Activated T-cell treated with anti-CD3 and anti-CD28 coated beads, Interleukin-2, amount 50 U/mL, for 4 hours (primary cell): ENCODE data around the gene LY9. TPM values are rescaled to one million over a fixed set of nuclear protein-coding genes. Genes with fewer than 3 reads are reported as not detected.

Experiments used
- ATAC-seq, 2 donors: fragments of 200-7000 bp; cut with Tn5 transposase; one replicate each; pipeline ENCODE4 v1.10.0; 2021
- DNase-seq: peaks from one replicate; pipeline ENCODE4 v3.0.0-alpha.2; 2020
- H3K27me3 Mint-ChIP-seq: one replicate; pipeline ENCODE4 v1.8.0; 2021; ENCODE audit warnings: low read depth, mixed read lengths
- H3K36me3 Mint-ChIP-seq: one replicate; pipeline ENCODE4 v1.8.0; 2022; ENCODE audit warnings: mixed read lengths; ENCODE audit not compliant: insufficient read depth
- H3K4me1 Mint-ChIP-seq: one replicate; pipeline ENCODE4 v1.8.0; 2021; ENCODE audit warnings: low read depth, mixed read lengths
- H3K4me3 Mint-ChIP-seq: one replicate; pipeline ENCODE4 v1.8.0; 2021; ENCODE audit warnings: mild to moderate bottlenecking, moderate library complexity, mixed read lengths
- H3K9me3 Mint-ChIP-seq: one replicate; pipeline ENCODE4 v1.8.0; 2021; ENCODE audit warnings: mixed read lengths
- total RNA-seq, 3 donors: library from RNA; stranded (reverse); gene quantifications; one replicate each; pipeline ENCODE4 v1.2.1, GENCODE V29; 2021

Gene LY9
- total RNA-seq, 3 donors from 2014 or later = 8.9 to 21.4 (median 16.5) TPM

GRCh38 chr1:160801836-160802580 is 6.0 kb downstream of the LY9 start:
- peaks cover 47% of the 10 kb centered on the region for H3K36me3 Mint-ChIP-seq
- ATAC-seq = no peak
- peak overlapping the region; percentile 86 for H3K4me3 Mint-ChIP-seq
- H3K27me3 Mint-ChIP-seq = no peaks in the 10 kb centered on the region
- H3K4me1 Mint-ChIP-seq = peaks cover 83% of the 10 kb centered on the region
- no peak for DNase-seq
- H3K9me3 Mint-ChIP-seq = peaks cover 14% of the 10 kb centered on the region

DNA sequence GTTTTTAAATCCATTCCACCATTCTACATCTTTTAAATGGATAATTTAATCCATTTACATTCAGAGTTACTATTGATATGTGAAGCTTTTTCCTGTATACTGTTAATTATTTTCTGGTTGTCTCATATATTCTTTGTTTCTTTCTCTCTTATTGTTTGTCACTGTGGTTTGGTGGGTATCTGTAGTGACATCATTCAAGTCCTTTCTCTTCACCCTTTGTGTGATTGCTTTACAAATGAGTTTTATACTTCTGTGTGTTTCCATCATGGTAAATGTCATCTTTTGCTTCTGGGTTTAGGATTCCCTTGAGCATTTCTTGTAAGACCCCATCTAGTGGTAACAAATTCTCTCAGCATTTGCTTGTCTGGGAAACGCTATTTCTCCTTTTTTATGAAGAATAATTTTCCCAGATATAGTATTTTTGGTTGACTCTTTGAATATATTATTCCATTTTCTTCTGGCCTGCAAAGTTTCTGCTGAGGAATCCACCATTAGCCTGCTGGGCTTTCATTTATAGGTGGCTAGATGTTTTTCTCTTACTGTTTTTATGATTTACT is 10.2 kb downstream of the LY9 start:
- no peak for DNase-seq
- Mint-ChIP-seq H3K4me1 (peaks cover 79% of the 10 kb centered on the region), H3K27me3 (no peaks in the 10 kb centered on the region), H3K9me3 (peaks cover 18% of the 10 kb centered on the region), H3K36me3 (peaks cover 54% of the 10 kb centered on the region), H3K4me3 (peak overlapping the region; percentile 1)
- ATAC-seq = peak; percentile 77 to 89

DNA sequence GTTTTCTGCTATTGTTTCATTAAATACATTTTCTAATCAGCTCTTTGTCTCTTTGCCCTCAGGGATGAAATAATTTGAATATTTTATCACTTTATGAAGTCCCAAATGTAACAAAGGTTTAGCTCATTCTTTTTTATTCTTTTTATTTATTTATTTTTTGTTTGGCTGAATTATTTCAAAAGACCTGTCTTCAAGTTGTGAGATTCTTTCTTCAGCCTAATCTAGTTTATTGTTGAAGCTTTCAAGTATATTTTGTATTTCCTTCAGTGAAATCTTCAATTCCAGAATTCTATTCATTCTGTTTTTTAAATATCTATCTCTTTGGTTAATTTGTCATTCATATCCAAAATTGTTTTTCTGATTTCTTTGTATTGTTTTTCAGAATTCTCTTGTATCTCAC is 10.8 kb downstream of the LY9 start:
- H3K36me3 Mint-ChIP-seq = peaks cover 54% of the 10 kb centered on the region
- no peak for DNase-seq
- ATAC-seq = no peak
- H3K27me3 Mint-ChIP-seq = no peaks in the 10 kb centered on the region
- peaks cover 79% of the 10 kb centered on the region for H3K4me1 Mint-ChIP-seq
- no peak overlapping the region for H3K4me3 Mint-ChIP-seq
- H3K9me3 Mint-ChIP-seq = peaks cover 18% of the 10 kb centered on the region

DNA sequence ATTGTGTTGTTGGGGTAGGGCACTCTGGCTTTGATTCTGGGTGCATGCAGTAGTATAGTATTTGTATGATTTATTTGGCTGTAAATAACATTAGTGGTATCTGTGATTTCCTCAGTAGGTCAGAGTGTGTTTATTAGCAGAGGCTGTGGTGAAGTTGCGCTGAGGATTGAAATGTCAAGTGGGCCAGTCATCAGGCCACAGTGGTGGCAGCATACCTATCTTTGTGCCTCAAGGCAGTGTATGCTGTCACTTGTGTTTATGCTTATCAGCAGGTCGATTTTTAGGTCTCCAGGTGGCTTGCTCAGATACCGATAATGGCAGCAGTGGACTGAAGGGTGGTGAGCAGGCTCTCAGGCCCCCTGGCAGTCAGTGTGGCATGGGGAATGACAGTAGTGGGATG is 11.3 kb downstream of the LY9 start:
- no peak overlapping the region for H3K4me3 Mint-ChIP-seq
- peaks cover 58% of the 10 kb centered on the region for H3K36me3 Mint-ChIP-seq
- no peaks in the 10 kb centered on the region for H3K27me3 Mint-ChIP-seq
- no peak for DNase-seq
- ATAC-seq = no peak
- H3K4me1 Mint-ChIP-seq = peaks cover 83% of the 10 kb centered on the region
- peaks cover 18% of the 10 kb centered on the region for H3K9me3 Mint-ChIP-seq

DNA sequence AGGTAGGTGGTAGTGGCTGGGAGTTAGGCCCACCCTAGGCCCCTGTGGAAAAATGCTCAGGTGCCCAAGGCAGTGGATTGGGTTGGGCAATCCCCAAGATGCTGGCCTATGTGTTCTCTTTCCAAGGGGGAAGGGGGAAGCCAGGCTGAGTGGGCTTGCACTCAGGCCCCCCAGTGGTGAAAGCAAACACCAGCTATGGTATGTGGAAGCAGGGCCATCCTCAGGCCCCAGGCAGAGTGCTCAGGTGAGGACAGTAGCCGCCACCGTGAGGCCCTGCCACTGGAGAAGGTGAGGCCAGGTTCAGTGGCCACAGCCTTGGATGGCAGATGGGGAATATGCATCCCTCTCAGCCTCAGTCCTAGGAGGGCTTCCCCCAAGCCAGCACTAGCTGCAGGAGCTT is 11.8 kb downstream of the LY9 start:
- Mint-ChIP-seq H3K36me3 (peaks cover 58% of the 10 kb centered on the region), H3K4me3 (no peak overlapping the region), H3K4me1 (peaks cover 84% of the 10 kb centered on the region), H3K9me3 (peaks cover 18% of the 10 kb centered on the region), H3K27me3 (no peaks in the 10 kb centered on the region)
- no peak for DNase-seq
- no peak for ATAC-seq

GRCh38 chr1:160808289-160808688 is 12.3 kb downstream of the LY9 start:
- DNase-seq = no peak
- no peaks in the 10 kb centered on the region for H3K27me3 Mint-ChIP-seq
- peaks cover 60% of the 10 kb centered on the region for H3K36me3 Mint-ChIP-seq
- no peak for ATAC-seq
- peaks cover 18% of the 10 kb centered on the region for H3K9me3 Mint-ChIP-seq
- no peak overlapping the region for H3K4me3 Mint-ChIP-seq
- H3K4me1 Mint-ChIP-seq = peaks cover 86% of the 10 kb centered on the region

DNA sequence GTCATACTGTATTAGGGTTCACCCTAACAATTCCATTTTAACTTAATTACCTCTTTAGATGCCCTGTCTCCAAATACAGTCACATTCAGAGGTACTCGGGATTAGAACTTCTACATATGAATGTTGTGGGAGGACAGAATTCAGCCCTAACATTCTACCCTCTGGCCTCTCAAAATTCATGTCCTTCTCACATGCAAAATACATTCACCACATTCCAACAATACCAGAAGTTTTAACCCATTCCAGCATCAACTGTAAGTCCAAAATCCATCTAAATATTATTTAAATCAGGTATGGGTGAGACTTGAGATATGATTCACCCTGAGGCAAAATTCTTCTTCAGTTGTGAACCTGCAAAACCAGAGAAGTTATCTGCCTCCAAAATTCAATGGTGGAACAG is 14.5 kb downstream of the LY9 start:
- no peak for ATAC-seq
- peaks cover 50% of the 10 kb centered on the region for H3K36me3 Mint-ChIP-seq

GRCh38 chr1:160811147-160811546 is 15.2 kb downstream of the LY9 start:
- Mint-ChIP-seq H3K36me3 (peaks cover 45% of the 10 kb centered on the region), H3K4me1 (peaks cover 67% of the 10 kb centered on the region), H3K27me3 (no peaks in the 10 kb centered on the region), H3K9me3 (peaks cover 11% of the 10 kb centered on the region), H3K4me3 (no peak overlapping the region)
- ATAC-seq (no peak), DNase-seq (no peak)

More for the DNA sequence above, 14.5 kb downstream of the LY9 start:
- no peaks in the 10 kb centered on the region for H3K27me3 Mint-ChIP-seq
- no peak for DNase-seq
- H3K4me3 Mint-ChIP-seq = no peak overlapping the region
- peaks cover 17% of the 10 kb centered on the region for H3K9me3 Mint-ChIP-seq
- peaks cover 73% of the 10 kb centered on the region for H3K4me1 Mint-ChIP-seq

DNA sequence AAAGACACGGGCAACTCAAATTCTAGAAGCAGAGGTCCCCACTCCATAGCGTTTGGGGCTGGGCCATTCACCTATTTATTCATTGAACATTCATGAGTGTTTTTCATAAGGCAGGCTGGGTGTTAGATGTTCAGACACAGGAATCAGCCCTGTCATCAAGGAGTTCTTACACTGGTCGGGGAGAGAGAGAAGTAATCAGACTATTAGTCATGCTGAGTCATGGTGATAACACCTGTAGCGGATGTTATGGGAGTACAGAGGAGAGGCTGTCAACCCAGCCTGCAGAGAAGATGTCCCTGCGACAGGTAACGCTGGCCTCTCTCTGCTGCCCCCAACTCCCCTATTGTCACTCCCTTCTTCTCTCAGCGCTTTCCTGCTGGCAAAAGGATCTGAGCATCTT is 17.2 kb downstream of the LY9 start:
- no peaks in the 10 kb centered on the region for H3K9me3 Mint-ChIP-seq
- ATAC-seq = peak; percentile 96 to 99
- H3K4me1 Mint-ChIP-seq = peaks cover 48% of the 10 kb centered on the region

GRCh38 chr1:160814316-160814715 is 18.3 kb downstream of the LY9 start:
- H3K27me3 Mint-ChIP-seq = no peaks in the 10 kb centered on the region
- no peak for DNase-seq
- H3K4me1 Mint-ChIP-seq = peaks cover 42% of the 10 kb centered on the region
- no peak overlapping the region for H3K4me3 Mint-ChIP-seq
- H3K9me3 Mint-ChIP-seq = no peaks in the 10 kb centered on the region
- ATAC-seq = no peak
- peaks cover 38% of the 10 kb centered on the region for H3K36me3 Mint-ChIP-seq

More for the DNA sequence above, 17.2 kb downstream of the LY9 start:
- Mint-ChIP-seq H3K36me3 (peaks cover 34% of the 10 kb centered on the region), H3K27me3 (no peaks in the 10 kb centered on the region), H3K4me3 (no peak overlapping the region)
- DNase-seq = no peak

GRCh38 chr1:160814856-160815255 is 18.9 kb downstream of the LY9 start:
- Mint-ChIP-seq H3K27me3 (no peaks in the 10 kb centered on the region), H3K36me3 (peaks cover 38% of the 10 kb centered on the region), H3K9me3 (no peaks in the 10 kb centered on the region), H3K4me3 (no peak overlapping the region), H3K4me1 (peaks cover 37% of the 10 kb centered on the region)
- ATAC-seq (no peak), DNase-seq (no peak)

DNA sequence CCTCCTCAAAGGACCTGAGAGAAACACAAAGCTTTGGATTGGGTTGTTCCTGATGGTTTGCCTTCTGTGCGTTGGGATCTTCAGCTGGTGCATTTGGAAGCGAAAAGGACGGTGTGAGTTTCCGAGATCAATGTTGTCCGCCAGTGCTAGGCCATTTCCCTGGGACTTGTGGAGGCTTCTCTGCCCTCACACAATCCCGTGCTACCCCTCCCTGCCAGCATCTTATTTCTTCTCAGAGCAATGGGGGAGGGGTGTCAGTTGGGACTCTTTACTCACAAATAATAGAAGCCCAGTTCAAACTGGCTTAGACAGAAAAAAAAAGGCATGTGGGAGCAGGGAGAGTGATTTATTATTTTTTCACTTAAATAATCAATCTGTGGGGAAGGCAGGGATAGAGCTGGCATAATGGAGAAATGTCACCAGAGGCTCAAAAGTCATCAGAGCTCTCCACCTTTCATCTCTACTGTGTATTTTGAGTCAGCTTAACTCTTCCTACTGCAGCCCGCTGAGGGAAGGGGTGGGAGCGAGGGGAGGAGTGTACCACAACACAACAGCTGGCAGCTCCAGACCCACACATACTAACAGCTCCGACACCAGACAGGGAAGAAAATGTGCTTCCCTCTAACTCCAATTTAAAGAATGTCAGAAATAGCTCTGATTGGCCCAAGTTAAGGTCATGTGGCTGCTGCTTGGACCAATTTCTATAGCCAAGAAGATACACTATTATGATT is 22.4 kb downstream of the LY9 start:
- Mint-ChIP-seq H3K9me3 (no peaks in the 10 kb centered on the region), H3K4me3 (no peak overlapping the region), H3K27me3 (no peaks in the 10 kb centered on the region), H3K4me1 (peaks cover 7% of the 10 kb centered on the region), H3K36me3 (peaks cover 31% of the 10 kb centered on the region)
- no peak for DNase-seq
- no peak for ATAC-seq

DNA sequence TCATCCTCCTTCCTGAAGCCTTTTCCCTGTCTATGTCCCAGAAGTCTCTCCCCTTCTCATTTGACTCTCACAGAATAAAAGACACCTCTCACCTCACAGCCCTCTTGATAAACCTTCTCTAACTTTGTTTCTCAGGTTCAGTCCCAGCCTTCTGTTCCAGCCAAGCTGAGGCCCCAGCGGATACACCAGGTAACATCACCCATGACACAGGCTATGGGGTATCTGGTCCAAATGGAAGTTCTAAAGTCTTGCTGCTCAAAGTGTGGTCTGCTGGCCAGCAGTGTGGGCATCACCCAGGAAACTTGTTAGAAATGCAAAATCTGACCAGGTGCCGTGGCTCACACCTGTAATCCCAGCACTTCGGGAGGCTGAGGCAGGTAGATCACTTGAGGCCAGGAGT is 23.2 kb downstream of the LY9 start:
- DNase-seq = no peak
- H3K27me3 Mint-ChIP-seq = no peaks in the 10 kb centered on the region
- peaks cover 27% of the 10 kb centered on the region for H3K36me3 Mint-ChIP-seq
- ATAC-seq = no peak
- peaks cover 2% of the 10 kb centered on the region for H3K4me1 Mint-ChIP-seq
- H3K4me3 Mint-ChIP-seq = no peak overlapping the region
- H3K9me3 Mint-ChIP-seq = no peaks in the 10 kb centered on the region

DNA sequence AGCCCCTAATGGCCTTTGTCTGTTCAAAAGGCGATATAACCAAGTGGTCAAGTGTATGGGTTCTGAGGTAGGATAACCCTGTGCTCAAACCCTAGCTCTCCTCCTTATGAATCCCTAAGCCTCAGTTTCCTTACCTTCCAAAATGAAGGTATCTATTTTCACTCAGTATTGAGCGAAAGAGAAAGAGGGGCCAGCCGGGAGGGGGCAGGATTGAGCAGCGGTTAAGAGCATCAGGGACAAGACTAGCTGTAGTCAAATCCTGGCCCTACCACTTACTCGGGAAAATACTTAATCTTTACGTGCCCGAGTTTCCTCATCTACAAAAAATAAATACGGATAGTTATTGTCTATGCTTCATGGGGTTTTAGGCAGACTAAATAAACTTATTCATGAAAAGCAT is 25.7 kb downstream of the LY9 start:
- H3K4me1 Mint-ChIP-seq = peaks cover 2% of the 10 kb centered on the region
- no peak for DNase-seq
- no peaks in the 10 kb centered on the region for H3K27me3 Mint-ChIP-seq
- H3K9me3 Mint-ChIP-seq = no peaks in the 10 kb centered on the region
- H3K36me3 Mint-ChIP-seq = peaks cover 28% of the 10 kb centered on the region
- no peak overlapping the region for H3K4me3 Mint-ChIP-seq
- no peak for ATAC-seq

- Mint-ChIP-seq H3K27me3 (no peaks in the 10 kb centered on the region), H3K4me1 (peaks cover 2% of the 10 kb centered on the region), H3K4me3 (no peak overlapping the region), H3K36me3 (peaks cover 36% of the 10 kb centered on the region), H3K9me3 (no peaks in the 10 kb centered on the region)
- no peak for ATAC-seq
- no peak for DNase-seq
Observed at GRCh38 chr1:160823296-160823695, 27.3 kb downstream of the LY9 start.
